H9 (cell line): ENCODE measurements around the gene CD1E. TPM values are rescaled to one million over a fixed set of nuclear protein-coding genes. Genes with fewer than 3 reads are reported as not detected.

ENCODE experiments used
- DNase-seq: peaks from one replicate; pipeline ENCODE4 v3.0.0-alpha.2; 2017
- H2AFZ ChIP-seq: one replicate; pipeline ENCODE4 v1.6.1; 2013; ENCODE audit warnings: mild to moderate bottlenecking, low read length, control low read depth, moderate library complexity
- H2AK5ac ChIP-seq: 2 replicates; pipeline ENCODE4 v1.6.1; 2013; ENCODE audit warnings: low read length, control low read depth, mixed read lengths; ENCODE audit not compliant: insufficient read length
- H2BK120ac ChIP-seq: one replicate; pipeline ENCODE4 v1.6.1; 2013; ENCODE audit warnings: low read depth, mild to moderate bottlenecking, low read length, control low read depth, inconsistent platforms; ENCODE audit not compliant: poor library complexity, severe bottlenecking
- H2BK12ac ChIP-seq: 2 replicates; pipeline ENCODE4 v1.6.1; 2013; ENCODE audit warnings: low read length, control low read depth, mixed read lengths, low read depth; ENCODE audit not compliant: insufficient read length
- H2BK15ac ChIP-seq: 2 replicates; pipeline ENCODE4 v1.6.1; 2013; ENCODE audit warnings: low read depth, low read length, control low read depth
- H2BK20ac ChIP-seq: one replicate; pipeline ENCODE4 v1.6.1; 2013; ENCODE audit warnings: low read depth, mild to moderate bottlenecking, low read length, control low read depth, inconsistent platforms; ENCODE audit not compliant: poor library complexity, severe bottlenecking
- H2BK5ac ChIP-seq: 2 replicates; pipeline ENCODE4 v1.6.1; 2013; ENCODE audit warnings: low read length, control low read depth, mixed read lengths; ENCODE audit not compliant: insufficient read length
- H3K14ac ChIP-seq: 2 replicates; pipeline ENCODE4 v1.6.1; 2013; ENCODE audit warnings: low read length, control low read depth; ENCODE audit not compliant: insufficient read depth
- H3K18ac ChIP-seq: 2 replicates; pipeline ENCODE4 v1.6.1; 2013; ENCODE audit warnings: low read depth, mild to moderate bottlenecking, mixed read lengths, low read length, control low read depth; ENCODE audit not compliant: insufficient read length
- H3K23ac ChIP-seq: 2 replicates; pipeline ENCODE4 v1.6.1; 2013; ENCODE audit warnings: low read length, control low read depth, mixed read lengths, low read depth; ENCODE audit not compliant: insufficient read length
- H3K23me2 ChIP-seq: 2 replicates; pipeline ENCODE4 v1.6.1; 2013; ENCODE audit warnings: low read depth, mild to moderate bottlenecking, mixed read lengths, low read length, control low read depth; ENCODE audit not compliant: insufficient read length, poor library complexity, severe bottlenecking
- H3K27ac ChIP-seq: 2 replicates; pipeline ENCODE4 v1.5.1; 2013; ENCODE audit warnings: low read length, control low read depth, mixed read lengths, low read depth; ENCODE audit not compliant: insufficient read length
- H3K27me3 ChIP-seq: 2 replicates; pipeline ENCODE4 v1.6.1; 2013; ENCODE audit warnings: low read length, control low read depth, inconsistent platforms; ENCODE audit not compliant: insufficient read depth
- H3K4ac ChIP-seq: 2 replicates; pipeline ENCODE4 v1.6.1; 2013; ENCODE audit warnings: low read depth, mild to moderate bottlenecking, control low read depth, inconsistent platforms, low read length, moderate library complexity
- H3K4me1 ChIP-seq: 2 replicates; pipeline ENCODE4 v1.6.1; 2013; ENCODE audit warnings: low read length, control low read depth, inconsistent platforms; ENCODE audit not compliant: insufficient read depth
- H3K4me2 ChIP-seq: 2 replicates; pipeline ENCODE4 v1.6.1; 2013; ENCODE audit warnings: low read length, control low read depth, mixed read lengths; ENCODE audit not compliant: insufficient read length, insufficient read depth
- H3K56ac ChIP-seq: 2 replicates; pipeline ENCODE4 v1.6.1; 2013; ENCODE audit warnings: low read depth, mild to moderate bottlenecking, mixed read lengths, low read length, control low read depth; ENCODE audit not compliant: insufficient read length
- H3K79me1 ChIP-seq: 2 replicates; pipeline ENCODE4 v1.6.1; 2013; ENCODE audit warnings: low read depth, mild to moderate bottlenecking, moderate library complexity, low read length, control low read depth, inconsistent platforms; ENCODE audit not compliant: insufficient read depth, poor library complexity, severe bottlenecking
- H3K79me2 ChIP-seq: 2 replicates; pipeline ENCODE4 v1.6.1; 2013; ENCODE audit warnings: low read length, control low read depth, inconsistent platforms; ENCODE audit not compliant: insufficient read depth
- H3K9ac ChIP-seq: 2 replicates; pipeline ENCODE4 v1.6.1; 2013; ENCODE audit warnings: low read length, control low read depth, mixed read lengths; ENCODE audit not compliant: insufficient read length; ENCODE audit errors: extremely low read depth
- H3K9me3 ChIP-seq: one replicate; pipeline ENCODE4 v1.6.1; 2013; ENCODE audit warnings: low read depth, low read length, inconsistent platforms; ENCODE audit not compliant: control insufficient read depth
- H3T11ph ChIP-seq: one replicate; pipeline ENCODE4 v1.6.1; 2013; ENCODE audit warnings: mild to moderate bottlenecking, low read length, control low read depth, inconsistent platforms
- H4K20me1 ChIP-seq: one replicate; pipeline ENCODE4 v1.6.1; 2013; ENCODE audit not compliant: control insufficient read depth, insufficient read length, insufficient read depth
- H4K5ac ChIP-seq: 2 replicates; pipeline ENCODE4 v1.6.1; 2013; ENCODE audit warnings: low read depth, mild to moderate bottlenecking, mixed read lengths, low read length, control low read depth; ENCODE audit not compliant: insufficient read length
- H4K8ac ChIP-seq: replicated peaks from 2 replicates; pipeline ENCODE4 v1.6.1; 2013; ENCODE audit warnings: low read length, control low read depth, mixed read lengths, low read depth; ENCODE audit not compliant: insufficient read length
- H4K91ac ChIP-seq: 2 replicates; pipeline ENCODE4 v1.6.1; 2013; ENCODE audit warnings: low read depth, mild to moderate bottlenecking, moderate library complexity, mixed read lengths, low read length, control low read depth; ENCODE audit not compliant: insufficient read length
- H3K27ac Mint-ChIP-seq, 3 experiments: 2 replicates in 2 of 3; 3 replicates in 1 of 3; pipeline ENCODE4 v1.8.0; 2020 to 2021; ENCODE audit warnings: mixed read lengths in 3 of 3, mild to moderate bottlenecking in 1 of 3, moderate library complexity in 1 of 3
- H3K27me3 Mint-ChIP-seq: 2 replicates; pipeline ENCODE4 v1.8.0; 2021; ENCODE audit warnings: low read depth, mild to moderate bottlenecking, moderate library complexity, mixed read lengths
- H3K36me3 Mint-ChIP-seq, 3 experiments: 2 replicates in 2 of 3; 3 replicates in 1 of 3; pipeline ENCODE4 v1.8.0; 2020 to 2021; ENCODE audit warnings: low read depth in 3 of 3, mixed read lengths in 3 of 3; ENCODE audit not compliant: insufficient read depth in 1 of 3
- H3K4me1 Mint-ChIP-seq, 2 experiments: 2 replicates each; pipeline ENCODE4 v1.8.0; 2020; ENCODE audit warnings: mixed read lengths in 2 of 2
- H3K4me3 Mint-ChIP-seq, 2 experiments: 2 replicates in 1 of 2; 3 replicates in 1 of 2; pipeline ENCODE4 v1.8.0; 2020 to 2021; ENCODE audit warnings: mild to moderate bottlenecking in 2 of 2, mixed read lengths in 2 of 2, moderate library complexity in 1 of 2
- H3K9me3 Mint-ChIP-seq, 2 experiments: 2 replicates in 1 of 2; 3 replicates in 1 of 2; pipeline ENCODE4 v1.8.0; 2020; ENCODE audit warnings: mild to moderate bottlenecking in 2 of 2, mixed read lengths in 2 of 2, moderate library complexity in 1 of 2
- CTCF ChIP-seq: fragments of 200-600 bp; sonication (generic); conservative IDR thresholded peaks from 3 replicates; pipeline ENCODE4 v1.8.0; 2021; ENCODE audit warnings: antibody characterized with exemption, mild to moderate bottlenecking
- WGBS: extraction: QIAGEN DNeasy Blood & Tissue Kit; methylation state at CpG from one replicate; pipeline ENCODE4 v1.1.7; 2013; ENCODE audit warnings: missing lambda C conversion rate, low lambda C conversion rate, mixed read lengths; ENCODE audit not compliant: insufficient read length; ENCODE audit errors: extremely low coverage; 5-methylcytosine and 5-hydroxymethylcytosine counted together
- total RNA-seq: library from RNA; stranded (reverse); gene quantifications from 2 replicates; pipeline ENCODE4 v1.2.1, GENCODE V29; 2021

The CD1E gene
- total RNA-seq, 1 experiment from 2014 or later = not detected

GRCh38 chr1:158328426-158328825, 25.3 kb upstream of the CD1E start:
- DNase-seq = no peak
- Mint-ChIP-seq H3K27ac (no peak overlapping the region), H3K9me3 (no peaks in the 10 kb centered on the region), H3K36me3 (no peaks in the 10 kb centered on the region), H3K27me3 (no peaks in the 10 kb centered on the region), H3K4me1 (no peaks in the 10 kb centered on the region), H3K4me3 (no peak overlapping the region)
- no peak overlapping the region for H2BK12ac ChIP-seq
- H3K4me2 ChIP-seq = no peak overlapping the region
- H3K4me1 ChIP-seq = no peaks in the 10 kb centered on the region
- H2BK5ac ChIP-seq = no peak overlapping the region
- H3K14ac ChIP-seq = no peak overlapping the region
- no peak overlapping the region for H4K8ac ChIP-seq
- H3K23me2 ChIP-seq = no peaks in the 10 kb centered on the region
- H3K27ac ChIP-seq = no peak overlapping the region
- H3K4ac ChIP-seq = no peak overlapping the region
- no peak overlapping the region for H2AK5ac ChIP-seq
- no peak overlapping the region for H3K23ac ChIP-seq
- H4K91ac ChIP-seq = no peak overlapping the region
- no peak overlapping the region for H2BK120ac ChIP-seq
- no peak overlapping the region for H2AFZ ChIP-seq
- WGBS = 100% methylated on average over 1 of the region's 3 CpGs
- H3K9ac ChIP-seq = no peak overlapping the region
- no peaks in the 10 kb centered on the region for H3K79me1 ChIP-seq
- no peak for TF ChIP-seq CTCF
- no peaks in the 10 kb centered on the region for H3K9me3 ChIP-seq
- no peak overlapping the region for H4K5ac ChIP-seq
- no peaks in the 10 kb centered on the region for H3K27me3 ChIP-seq
- H2BK15ac ChIP-seq = no peak overlapping the region
- no peak overlapping the region for H3T11ph ChIP-seq
- H2BK20ac ChIP-seq = no peak overlapping the region
- no peaks in the 10 kb centered on the region for H4K20me1 ChIP-seq
- no peak overlapping the region for H3K18ac ChIP-seq
- H3K56ac ChIP-seq = no peak overlapping the region
- no peaks in the 10 kb centered on the region for H3K79me2 ChIP-seq
